Adipose tissue (tissue), 3 donors: Measurements from ENCODE around the gene CALN1. TPM values are rescaled to one million over a fixed set of nuclear protein-coding genes. Genes with fewer than 3 reads are reported as not detected.

Experiments
- H3K27ac ChIP-seq: one replicate; pipeline ENCODE4 v1.5.1; 2013; ENCODE audit warnings: low read depth, low read length
- WGBS, 3 donors: extraction: QIAGEN DNeasy Blood & Tissue Kit; methylation state at CpG; one replicate each; pipeline ENCODE4 v1.1.7; 2013; 5-methylcytosine and 5-hydroxymethylcytosine counted together
- polyA plus RNA-seq, 3 donors: library from polyadenylated mRNA; stranded (reverse); fragments of 200-250 nt; gene quantifications; one replicate each; pipeline ENCODE4 v1.2.3, GENCODE V29; 2013
- donor health status: healthy with polysubstance abuse.
- donor health status: Bipolar disorder and iron deficiency.
- donor health status: healthy.

Gene CALN1
- polyA plus RNA-seq, 3 donors, result 0.12 TPM; not detected in 2

GRCh38 chr7:72161534-72161933, 250.6 kb downstream of the CALN1 start:
- no peak overlapping the region for H3K27ac ChIP-seq
- 56 to 69% (median 62%) methylated on average over 6 of the region's 6 CpGs for WGBS, 3 donors

- WGBS, 3 donors, result 41 to 47% (median 43%) methylated on average over 4 of the region's 4 CpGs
Observed at GRCh38 chr7:72159911-72160310, 252.2 kb downstream of the CALN1 start.

GRCh38 chr7:72156671-72157070, 255.5 kb downstream of the CALN1 start:
- WGBS, 3 donors, result 73 to 85% (median 81%) methylated on average over 3 of the region's 3 CpGs
- H3K27ac ChIP-seq, result no peak overlapping the region

More at GRCh38 chr7:72159911-72160310, 252.2 kb downstream of the CALN1 start:
- no peak overlapping the region for H3K27ac ChIP-seq

- 51 to 77% (median 70%) methylated on average over 5 of the region's 5 CpGs for WGBS, 3 donors
- H3K27ac ChIP-seq, result no peak overlapping the region
Observed at GRCh38 chr7:72153132-72153512, 259.0 kb downstream of the CALN1 start.

- H3K27ac ChIP-seq, result no peak overlapping the region
- 45 to 58% (median 54%) methylated on average over 7 of the region's 7 CpGs for WGBS, 3 donors
Observed at GRCh38 chr7:72152161-72153131, 259.7 kb downstream of the CALN1 start.

- no peak overlapping the region for H3K27ac ChIP-seq
Observed at GRCh38 chr7:72140566-72140965, 271.6 kb downstream of the CALN1 start.

GRCh38 chr7:72127136-72127535, 285.0 kb downstream of the CALN1 start:
- 57 to 76% (median 69%) methylated on average over 1 of the region's 1 CpG for WGBS, 3 donors

More at GRCh38 chr7:72140566-72140965, 271.6 kb downstream of the CALN1 start:
- 80 to 91% (median 84%) methylated on average over 2 of the region's 2 CpGs for WGBS, 3 donors

GRCh38 chr7:72123913-72124312, 288.2 kb downstream of the CALN1 start:
- no peak overlapping the region for H3K27ac ChIP-seq
- WGBS, 3 donors, result 58 to 67% (median 60%) methylated on average over 5 of the region's 5 CpGs

More at GRCh38 chr7:72127136-72127535, 285.0 kb downstream of the CALN1 start:
- H3K27ac ChIP-seq, result no peak overlapping the region

GRCh38 chr7:72118366-72118765, 293.8 kb downstream of the CALN1 start:
- WGBS, 3 donors, result 36 to 82% (median 75%) methylated on average over 3 of the region's 3 CpGs

GRCh38 chr7:72114129-72114528, 298.0 kb downstream of the CALN1 start:
- WGBS, 3 donors, result 75 to 92% (median 84%) methylated on average over 2 of the region's 2 CpGs
- no peak overlapping the region for H3K27ac ChIP-seq

More at GRCh38 chr7:72118366-72118765, 293.8 kb downstream of the CALN1 start:
- no peak overlapping the region for H3K27ac ChIP-seq

- WGBS, 3 donors, result 21 to 66% (median 60%) methylated on average over 5 of the region's 5 CpGs
- H3K27ac ChIP-seq, result no peak overlapping the region
Observed at GRCh38 chr7:72112992-72113391, 299.1 kb downstream of the CALN1 start.

GRCh38 chr7:72112530-72112929, 299.6 kb downstream of the CALN1 start:
- WGBS, 3 donors, result 23 to 58% (median 57%) methylated on average over 4 of the region's 4 CpGs
- H3K27ac ChIP-seq, result no peak overlapping the region

GRCh38 chr7:72111086-72111485, 301.1 kb downstream of the CALN1 start:
- no peak overlapping the region for H3K27ac ChIP-seq
- 84 to 89% (median 88%) methylated on average over 8 of the region's 8 CpGs for WGBS, 3 donors

- H3K27ac ChIP-seq, result no peak overlapping the region
- 91 to 97% (median 95%) methylated on average over 8 of the region's 8 CpGs for WGBS, 3 donors
Observed at GRCh38 chr7:72109566-72109965, 302.6 kb downstream of the CALN1 start.

GRCh38 chr7:72106405-72106804, 305.7 kb downstream of the CALN1 start:
- no peak overlapping the region for H3K27ac ChIP-seq
- WGBS, 3 donors, result 61 to 70% (median 67%) methylated on average over 1 of the region's 1 CpG

- no peak overlapping the region for H3K27ac ChIP-seq
- WGBS, 3 donors, result 79 to 90% (median 82%) methylated on average over 6 of the region's 6 CpGs
Observed at GRCh38 chr7:72101444-72101843, 310.7 kb downstream of the CALN1 start.

GRCh38 chr7:72099784-72100183, 312.4 kb downstream of the CALN1 start:
- WGBS, 3 donors, result 77 to 83% (median 78%) methylated on average over 6 of the region's 6 CpGs
- H3K27ac ChIP-seq, result no peak overlapping the region

GRCh38 chr7:72098807-72099580, 313.1 kb downstream of the CALN1 start:
- 55 to 78% (median 64%) methylated on average over 16 of the region's 16 CpGs for WGBS, 3 donors
- no peak overlapping the region for H3K27ac ChIP-seq

- H3K27ac ChIP-seq, result no peak overlapping the region
- WGBS, 3 donors, result 85 to 88% (median 87%) methylated on average over 3 of the region's 3 CpGs
Observed at GRCh38 chr7:72097226-72097625, 314.9 kb downstream of the CALN1 start.
